DND-41 (cell line): ENCODE measurements around the gene TCF20.

Source experiments
- ATAC-seq: fragments of 200-7000 bp; cut with Tn5 transposase; 3 replicates; pipeline ENCODE4 v1.9.1; 2021; ENCODE audit warnings: low read depth; ENCODE audit not compliant: insufficient read depth
- DNase-seq: peaks from one replicate; pipeline ENCODE4 v3.0.0-alpha.2; 2020
- H2AFZ ChIP-seq: 2 replicates; pipeline ENCODE4 v1.6.0; 2012; ENCODE audit warnings: low read depth, low read length
- H3K27ac ChIP-seq: 2 replicates; pipeline ENCODE4 v1.5.1; 2012; ENCODE audit warnings: low read length, inconsistent platforms
- H3K27me3 ChIP-seq: fragments of 200-600 bp; sonication (generic); 2 replicates; pipeline ENCODE4 v1.6.0; 2012; ENCODE audit warnings: low read length, mild to moderate bottlenecking, inconsistent platforms; ENCODE audit not compliant: insufficient read depth, poor library complexity
- H3K36me3 ChIP-seq: 2 replicates; pipeline ENCODE4 v1.5.1; 2012; ENCODE audit warnings: low read length, inconsistent platforms; ENCODE audit not compliant: insufficient read depth
- H3K4me1 ChIP-seq: 2 replicates; pipeline ENCODE4 v1.5.1; 2012; ENCODE audit warnings: mild to moderate bottlenecking, low read length; ENCODE audit not compliant: insufficient read depth
- H3K4me2 ChIP-seq: 2 replicates; pipeline ENCODE4 v1.6.0; 2012; ENCODE audit warnings: mild to moderate bottlenecking, moderate library complexity, low read length, inconsistent platforms; ENCODE audit not compliant: insufficient read depth
- H3K4me3 ChIP-seq, 2 experiments: fragments of 200-600 bp in 1 of 2; shearing (Covaris generic) in 1 of 2; 2 replicates each; pipeline ENCODE4 v1.5.1; 2012 to 2016; ENCODE audit warnings: inconsistent platforms in 2 of 2, low read length in 2 of 2, mild to moderate bottlenecking in 2 of 2, low read depth in 1 of 2, moderate library complexity in 1 of 2
- H3K79me2 ChIP-seq: 2 replicates; pipeline ENCODE4 v1.6.0; 2012; ENCODE audit warnings: low read length, inconsistent platforms; ENCODE audit not compliant: insufficient read depth
- H3K9ac ChIP-seq: 2 replicates; pipeline ENCODE4 v1.6.0; 2012; ENCODE audit warnings: low read depth, mild to moderate bottlenecking, inconsistent platforms, low read length, moderate library complexity
- H3K9me3 ChIP-seq: 2 replicates; pipeline ENCODE4 v1.5.1; 2012; ENCODE audit warnings: low read length, moderate library complexity, mild to moderate bottlenecking, inconsistent platforms; ENCODE audit not compliant: insufficient read depth, severe bottlenecking
- H4K20me1 ChIP-seq: 2 replicates; pipeline ENCODE4 v1.6.0; 2012; ENCODE audit warnings: low read length; ENCODE audit not compliant: insufficient read depth
- EZH2 ChIP-seq: IDR thresholded peaks from 3 replicates; pipeline ENCODE4 v1.6.1; 2012; ENCODE audit warnings: borderline replicate concordance, low read depth, mild to moderate bottlenecking, moderate library complexity, low read length, inconsistent platforms; ENCODE audit not compliant: severe bottlenecking
- TF ChIP-seq, protein P1 (sequence below): IDR thresholded peaks from 2 replicates; pipeline ENCODE4 v1.5.1; 2012; ENCODE audit warnings: borderline replicate concordance, low read length, moderate library complexity, mild to moderate bottlenecking; ENCODE audit not compliant: poor library complexity, severe bottlenecking; ENCODE audit errors: extremely low read depth

The TCF20 gene

GRCh38 chr22:42271906-42272305 is 1.5 kb upstream of the TCF20 start:
- peaks cover 39% of the 10 kb centered on the region for H3K79me2 ChIP-seq
- no peak overlapping the region for H3K4me3 ChIP-seq

GRCh38 chr22:42271191-42271813 is 849 bp upstream of the TCF20 start:
- H3K4me2 ChIP-seq: peak overlapping the region; percentile 73
- no peak for TF ChIP-seq EZH2
- TF ChIP-seq, protein P1, sequence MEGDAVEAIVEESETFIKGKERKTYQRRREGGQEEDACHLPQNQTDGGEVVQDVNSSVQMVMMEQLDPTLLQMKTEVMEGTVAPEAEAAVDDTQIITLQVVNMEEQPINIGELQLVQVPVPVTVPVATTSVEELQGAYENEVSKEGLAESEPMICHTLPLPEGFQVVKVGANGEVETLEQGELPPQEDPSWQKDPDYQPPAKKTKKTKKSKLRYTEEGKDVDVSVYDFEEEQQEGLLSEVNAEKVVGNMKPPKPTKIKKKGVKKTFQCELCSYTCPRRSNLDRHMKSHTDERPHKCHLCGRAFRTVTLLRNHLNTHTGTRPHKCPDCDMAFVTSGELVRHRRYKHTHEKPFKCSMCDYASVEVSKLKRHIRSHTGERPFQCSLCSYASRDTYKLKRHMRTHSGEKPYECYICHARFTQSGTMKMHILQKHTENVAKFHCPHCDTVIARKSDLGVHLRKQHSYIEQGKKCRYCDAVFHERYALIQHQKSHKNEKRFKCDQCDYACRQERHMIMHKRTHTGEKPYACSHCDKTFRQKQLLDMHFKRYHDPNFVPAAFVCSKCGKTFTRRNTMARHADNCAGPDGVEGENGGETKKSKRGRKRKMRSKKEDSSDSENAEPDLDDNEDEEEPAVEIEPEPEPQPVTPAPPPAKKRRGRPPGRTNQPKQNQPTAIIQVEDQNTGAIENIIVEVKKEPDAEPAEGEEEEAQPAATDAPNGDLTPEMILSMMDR: no peak
- H3K4me1 ChIP-seq: peaks cover 32% of the 10 kb centered on the region
- H3K9ac ChIP-seq: peak overlapping the region; percentile 95
- H2AFZ ChIP-seq: peak overlapping the region; percentile 82
- H3K36me3 ChIP-seq: peaks cover 13% of the 10 kb centered on the region
- H3K4me3 ChIP-seq: no peak overlapping the region
- no peak for DNase-seq
- no peak for ATAC-seq
- H3K27ac ChIP-seq: no peak overlapping the region
- H4K20me1 ChIP-seq: peaks cover 55% of the 10 kb centered on the region
- H3K27me3 ChIP-seq: no peaks in the 10 kb centered on the region
- H3K79me2 ChIP-seq: peaks cover 45% of the 10 kb centered on the region
- no peaks in the 10 kb centered on the region for H3K9me3 ChIP-seq

More at GRCh38 chr22:42271906-42272305, 1.5 kb upstream of the TCF20 start:
- Histone ChIP-seq H2AFZ (no peak overlapping the region), H3K36me3 (peaks cover 11% of the 10 kb centered on the region), H3K4me2 (no peak overlapping the region), H3K9ac (no peak overlapping the region), H4K20me1 (peaks cover 55% of the 10 kb centered on the region), H3K9me3 (no peaks in the 10 kb centered on the region), H3K4me1 (peaks cover 31% of the 10 kb centered on the region), H3K27ac (no peak overlapping the region), H3K27me3 (no peaks in the 10 kb centered on the region)
- no peak for TF ChIP-seq EZH2
- TF ChIP-seq, protein P1: no peak
- no peak for DNase-seq
- ATAC-seq: no peak

DNA sequence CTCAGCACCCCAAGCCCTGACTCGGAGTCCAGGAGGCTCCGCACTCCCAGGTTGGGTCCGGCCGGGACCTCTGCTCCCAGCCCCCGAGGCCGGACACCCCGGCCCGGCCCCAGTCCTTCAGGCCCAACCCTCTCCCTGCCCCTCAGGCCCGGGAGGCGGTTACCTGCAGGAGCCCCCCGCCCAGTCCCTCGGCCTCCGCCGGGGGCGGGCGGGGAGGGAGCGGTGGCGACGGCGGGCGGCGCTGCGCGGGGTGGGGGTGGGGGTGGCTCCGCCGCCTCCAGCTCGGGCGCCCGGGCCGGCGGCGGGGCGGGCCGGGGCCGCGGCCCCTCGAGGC is 310 bp downstream of the TCF20 start:
- H3K4me3 ChIP-seq: peak overlapping the region; percentile 98 to 99
- peaks cover 57% of the 10 kb centered on the region for H3K79me2 ChIP-seq
- H3K9me3 ChIP-seq: no peaks in the 10 kb centered on the region
- peaks cover 59% of the 10 kb centered on the region for H4K20me1 ChIP-seq
- TF ChIP-seq, protein P1: no peak
- TF ChIP-seq EZH2: no peak
- H3K4me2 ChIP-seq: peak overlapping the region; percentile 73
- DNase-seq: no peak
- peaks cover 16% of the 10 kb centered on the region for H3K36me3 ChIP-seq
- peak overlapping the region; percentile 82 for H3K27ac ChIP-seq
- peaks cover 34% of the 10 kb centered on the region for H3K4me1 ChIP-seq
- H3K27me3 ChIP-seq: no peaks in the 10 kb centered on the region
- H3K9ac ChIP-seq: peak overlapping the region; percentile 95
- H2AFZ ChIP-seq: peak overlapping the region; percentile 64
- peak; percentile 58 for ATAC-seq
